Naive thymus-derived CD4-positive, alpha-beta T cell (primary cell): ENCODE data around the gene STK31. TPM values are rescaled to one million over a fixed set of nuclear protein-coding genes. Genes with fewer than 3 reads are reported as not detected.
"Not testable (repeated sequence)": the region's sequence is repeated elsewhere in the genome, so short reads cannot be mapped to it uniquely, and the experiment has no call there.

ENCODE experiments used
- ATAC-seq: fragments of 150-1000 bp; cut with Tn5 transposase; 2 replicates; pipeline ENCODE4 v1.10.0; 2021; ENCODE audit warnings: mild to moderate bottlenecking, moderate library complexity
- CTCF ChIA-PET: fragments of 350-600 bp; sonication (Branson Sonifier 250); formaldehyde crosslinking; loops from one replicate; lab custom pipeline; 2021; ENCODE audit warnings: antibody characterized with exemption; lab: Charles Lee
- POLR2A ChIA-PET: fragments of 350-600 bp; sonication (Branson Sonifier 250); formaldehyde crosslinking; loops from one replicate; lab custom pipeline; 2021; ENCODE audit warnings: antibody characterized with exemption, inconsistent platforms; lab: Charles Lee
- DNase-seq, 9 donors: peaks; one replicate each; pipeline versions ENCODE4 v3.0.0 to v3.0.0-alpha.2; 2020 to 2022; ENCODE audit warnings: mixed read lengths in 1 of 9
- H3K27ac ChIP-seq: one replicate; pipeline ENCODE4 v1.7.0; 2013; ENCODE audit warnings: mild to moderate bottlenecking, low read depth, low read length, moderate library complexity
- H3K27me3 ChIP-seq, 2 donors: one replicate each; pipeline ENCODE4 v1.7.0; 2013; ENCODE audit warnings: low read length in 2 of 2, mild to moderate bottlenecking in 2 of 2, moderate library complexity in 2 of 2; ENCODE audit not compliant: control insufficient read depth in 2 of 2, insufficient read depth in 2 of 2
- H3K36me3 ChIP-seq, 3 experiments: 1 replicate in 2 of 3; 2 replicates in 1 of 3; pipeline ENCODE4 v1.7.0; 2013; ENCODE audit warnings: low read length in 3 of 3, mild to moderate bottlenecking in 3 of 3, moderate library complexity in 1 of 3; ENCODE audit not compliant: insufficient read depth in 3 of 3, control insufficient read depth in 2 of 3
- H3K4me1 ChIP-seq, 2 donors: one replicate each; pipeline ENCODE4 v1.7.0; 2013; ENCODE audit warnings: low read length in 2 of 2, mild to moderate bottlenecking in 2 of 2, moderate library complexity in 1 of 2; ENCODE audit not compliant: control insufficient read depth in 2 of 2, insufficient read depth in 2 of 2
- H3K4me3 ChIP-seq: 2 replicates; pipeline ENCODE4 v1.7.0; 2013; ENCODE audit warnings: mild to moderate bottlenecking, low read length
- H3K9me3 ChIP-seq, 3 experiments: 1 replicate in 2 of 3; 2 replicates in 1 of 3; pipeline ENCODE4 v1.7.0; 2013; ENCODE audit warnings: low read length in 3 of 3; ENCODE audit not compliant: control insufficient read depth in 2 of 3
- H3K27ac Mint-ChIP-seq, 9 donors: one replicate each; pipeline ENCODE4 v1.8.0; 2020 to 2022; ENCODE audit warnings: mixed read lengths in 9 of 9, mild to moderate bottlenecking in 8 of 9, moderate library complexity in 5 of 9, inconsistent platforms in 2 of 9
- H3K27me3 Mint-ChIP-seq, 5 donors: one replicate each; pipeline ENCODE4 v1.8.0; 2021 to 2022; ENCODE audit warnings: mixed read lengths in 5 of 5, mild to moderate bottlenecking in 1 of 5
- H3K36me3 Mint-ChIP-seq, 5 donors: one replicate each; pipeline ENCODE4 v1.8.0; 2020 to 2022; ENCODE audit warnings: mixed read lengths in 5 of 5, mild to moderate bottlenecking in 3 of 5, inconsistent platforms in 1 of 5
- H3K4me1 Mint-ChIP-seq, 7 donors: one replicate each; pipeline ENCODE4 v1.8.0; 2020 to 2022; ENCODE audit warnings: mixed read lengths in 7 of 7, mild to moderate bottlenecking in 3 of 7, inconsistent platforms in 1 of 7
- H3K4me3 Mint-ChIP-seq, 10 donors: one replicate each; pipeline ENCODE4 v1.8.0; 2020 to 2022; ENCODE audit warnings: mild to moderate bottlenecking in 10 of 10, mixed read lengths in 10 of 10, moderate library complexity in 6 of 10, inconsistent platforms in 2 of 10
- H3K9me3 Mint-ChIP-seq, 11 donors: one replicate each; pipeline ENCODE4 v1.8.0; 2020 to 2022; ENCODE audit warnings: mixed read lengths in 11 of 11, mild to moderate bottlenecking in 4 of 11, inconsistent platforms in 1 of 11, moderate library complexity in 1 of 11
- intact Hi-C, 2 donors: fragments of 100-400 bp; cut with micrococcal nuclease; formaldehyde crosslinking; loops; one replicate each; pipeline ENCODE4 v1.15.1; 2023
- polyA plus RNA-seq, 2 donors: library from polyadenylated mRNA; unstranded; fragments of 300-500 nt; fragmentation: Illumina TruSeq; gene quantifications; one replicate each; pipeline ENCODE4 v1.2.3, GENCODE V29; 2021
- total RNA-seq, 6 experiments: library from RNA in 5 of 6; stranded (reverse) in 5 of 6; gene quantifications; 1 replicate in 5 of 6; 2 replicates in 1 of 6; pipeline ENCODE4 v1.2.3 and lab custom pipeline; 2021 to 2026

The STK31 gene
- total and polyA plus RNA-seq, 7 experiments from 2014 or later, result 0.08 to 1.6 (median 0.70) TPM; not detected in 1

DNA sequence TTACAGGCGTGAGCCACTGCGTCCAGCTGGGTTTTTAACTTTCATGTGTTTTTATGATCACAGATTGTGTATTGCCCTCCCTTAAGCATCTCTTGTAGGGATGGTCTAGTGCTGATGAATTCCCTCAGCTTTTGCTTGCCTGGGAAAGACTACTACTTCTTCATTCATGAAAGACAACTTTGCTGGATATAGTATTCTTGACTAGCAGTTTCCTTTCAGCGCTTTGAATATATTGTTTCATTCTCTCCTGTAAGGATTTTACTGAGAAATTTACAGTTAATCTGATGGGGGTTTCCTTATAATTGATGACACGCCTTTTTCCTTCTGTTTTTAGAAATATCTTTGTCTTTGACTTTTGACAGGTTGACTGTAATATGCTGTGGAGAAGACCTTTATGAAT lies 33.2 kb downstream of the STK31 start:
- Mint-ChIP-seq H3K9me3 (peaks cover 13 to 60% (median 35%) of the 10 kb centered on the region in 11 donors), H3K27ac (no peak overlapping the region), H3K36me3 (peaks cover 0 to 27% (median 18%) of the 10 kb centered on the region in 5 donors), H3K4me1 (no peaks in the 10 kb centered on the region), H3K4me3 (no peak overlapping the region), H3K27me3 (no peaks in the 10 kb centered on the region)
- intact Hi-C loops, result no loop called here
- Histone ChIP-seq H3K27me3 (no peaks in the 10 kb centered on the region), H3K4me3 (no peak overlapping the region), H3K27ac (no peak overlapping the region), H3K36me3 (no peaks in the 10 kb centered on the region), H3K4me1 (no peaks in the 10 kb centered on the region), H3K9me3 (peaks cover 0 to 28% (median 0%) of the 10 kb centered on the region in 3 experiments)
- no peak for ATAC-seq
- no peak for DNase-seq
- POLR2A ChIA-PET, result no interaction called here
- CTCF ChIA-PET, result no interaction called here

DNA sequence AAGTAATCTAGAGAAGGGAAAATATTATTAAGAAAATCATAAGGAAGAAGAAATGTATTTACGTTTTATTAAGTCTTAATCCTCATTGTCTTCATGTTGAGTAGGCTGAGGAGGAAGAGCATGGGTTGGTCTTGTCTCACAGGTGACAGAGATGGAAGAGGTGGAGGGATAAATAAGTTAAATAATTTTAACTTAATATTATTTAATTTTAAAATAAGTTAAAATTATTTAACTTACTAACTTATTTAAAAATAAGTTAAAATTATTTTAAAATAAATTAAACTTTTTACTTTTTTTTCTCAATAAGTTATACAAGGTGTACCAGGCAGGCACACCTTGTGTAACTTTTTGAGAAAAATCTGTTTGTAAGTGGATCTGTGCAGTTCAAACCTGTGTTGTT lies 36.6 kb downstream of the STK31 start:
- POLR2A ChIA-PET, result no interaction called here
- Mint-ChIP-seq H3K9me3 (peaks cover 13 to 59% (median 35%) of the 10 kb centered on the region in 11 donors), H3K27me3 (peaks cover 0 to 1% (median 0%) of the 10 kb centered on the region in 5 donors), H3K36me3 (peaks cover 0 to 34% (median 14%) of the 10 kb centered on the region in 5 donors), H3K4me1 (peaks cover 0 to 1% (median 0%) of the 10 kb centered on the region in 7 donors), H3K4me3 (no peak overlapping the region), H3K27ac (no peak overlapping the region)
- Histone ChIP-seq H3K4me1 (no peaks in the 10 kb centered on the region), H3K27ac (no peak overlapping the region), H3K27me3 (no peaks in the 10 kb centered on the region), H3K9me3 (peaks cover 0 to 28% (median 0%) of the 10 kb centered on the region in 3 experiments), H3K4me3 (no peak overlapping the region), H3K36me3 (no peaks in the 10 kb centered on the region)
- intact Hi-C loops, result no loop called here
- ATAC-seq (no peak), DNase-seq (no peak)
- CTCF ChIA-PET, result no interaction called here

DNA sequence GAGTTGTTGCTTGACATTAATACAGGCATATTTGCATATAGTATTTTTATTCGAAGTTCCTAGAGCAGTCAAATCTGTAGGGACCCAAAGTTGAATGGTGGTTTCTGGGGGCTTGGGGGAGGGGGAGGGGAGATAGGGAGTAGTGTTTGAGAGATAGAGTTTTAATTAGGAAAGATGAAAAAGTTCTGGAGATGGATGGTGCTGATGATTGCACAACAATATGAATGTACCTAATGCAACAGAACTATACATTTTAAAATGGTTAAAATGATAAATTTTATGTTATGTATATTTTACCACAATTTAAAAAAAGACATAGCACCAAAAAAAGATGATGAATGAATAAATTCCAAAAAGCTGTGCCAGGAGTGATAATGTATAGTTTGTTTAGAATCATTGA lies 41.8 kb downstream of the STK31 start:
- no peak overlapping the region for H3K4me3 ChIP-seq
- ATAC-seq (no peak), DNase-seq (no peak)
- intact Hi-C loops, result no loop called here
- Mint-ChIP-seq H3K27ac (no peak overlapping the region), H3K36me3 (peaks cover 0 to 32% (median 17%) of the 10 kb centered on the region in 5 donors), H3K4me1 (peaks cover 0 to 11% (median 1%) of the 10 kb centered on the region in 7 donors), H3K27me3 (peaks cover 0 to 1% (median 0%) of the 10 kb centered on the region in 5 donors), H3K4me3 (no peak overlapping the region), H3K9me3 (peaks cover 0 to 13% (median 8%) of the 10 kb centered on the region in 11 donors)
- no peak overlapping the region for H3K27ac ChIP-seq
- CTCF ChIA-PET, result no interaction called here
- H3K9me3 ChIP-seq, result no peaks in the 10 kb centered on the region
- no peaks in the 10 kb centered on the region for H3K4me1 ChIP-seq
- no peaks in the 10 kb centered on the region for H3K36me3 ChIP-seq
- POLR2A ChIA-PET, result interaction anchor here (0.6 kb wide), 1 partner anchor 10 kb away, joined by 3 read pairs; no protein-coding TSS in a partner anchor
- no peaks in the 10 kb centered on the region for H3K27me3 ChIP-seq

DNA sequence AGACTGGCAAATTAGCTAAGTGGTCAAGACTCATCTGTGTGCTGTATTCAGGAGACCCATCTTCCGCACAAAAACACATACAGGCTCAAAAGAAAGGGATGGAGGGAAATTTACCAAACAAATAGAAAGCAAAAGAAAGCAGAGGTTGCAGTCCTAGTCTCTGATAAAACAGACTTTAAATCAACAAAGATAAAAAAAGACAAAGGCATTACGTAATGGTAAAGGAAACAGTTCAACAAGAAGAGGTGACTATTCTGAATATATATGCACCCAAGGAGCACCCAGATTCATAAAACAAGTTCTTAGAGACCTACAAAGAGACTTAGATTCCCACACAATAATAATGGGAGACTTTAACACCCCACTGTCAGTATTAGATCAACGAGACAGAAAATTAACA lies 48.8 kb downstream of the STK31 start:
- H3K27ac ChIP-seq, ATAC-seq, H3K4me3 Mint-ChIP-seq, CTCF ChIA-PET, intact Hi-C loops, H3K4me1 ChIP-seq, H3K27me3 ChIP-seq, POLR2A ChIA-PET, H3K27me3 Mint-ChIP-seq, H3K4me3 ChIP-seq, H3K36me3 ChIP-seq, H3K27ac Mint-ChIP-seq, H3K9me3 Mint-ChIP-seq, H3K9me3 ChIP-seq, DNase-seq: not testable (repeated sequence)
- Mint-ChIP-seq H3K36me3 (peaks cover 0 to 32% (median 17%) of the 10 kb centered on the region in 5 donors), H3K4me1 (peaks cover 0 to 23% (median 6%) of the 10 kb centered on the region in 7 donors)

DNA sequence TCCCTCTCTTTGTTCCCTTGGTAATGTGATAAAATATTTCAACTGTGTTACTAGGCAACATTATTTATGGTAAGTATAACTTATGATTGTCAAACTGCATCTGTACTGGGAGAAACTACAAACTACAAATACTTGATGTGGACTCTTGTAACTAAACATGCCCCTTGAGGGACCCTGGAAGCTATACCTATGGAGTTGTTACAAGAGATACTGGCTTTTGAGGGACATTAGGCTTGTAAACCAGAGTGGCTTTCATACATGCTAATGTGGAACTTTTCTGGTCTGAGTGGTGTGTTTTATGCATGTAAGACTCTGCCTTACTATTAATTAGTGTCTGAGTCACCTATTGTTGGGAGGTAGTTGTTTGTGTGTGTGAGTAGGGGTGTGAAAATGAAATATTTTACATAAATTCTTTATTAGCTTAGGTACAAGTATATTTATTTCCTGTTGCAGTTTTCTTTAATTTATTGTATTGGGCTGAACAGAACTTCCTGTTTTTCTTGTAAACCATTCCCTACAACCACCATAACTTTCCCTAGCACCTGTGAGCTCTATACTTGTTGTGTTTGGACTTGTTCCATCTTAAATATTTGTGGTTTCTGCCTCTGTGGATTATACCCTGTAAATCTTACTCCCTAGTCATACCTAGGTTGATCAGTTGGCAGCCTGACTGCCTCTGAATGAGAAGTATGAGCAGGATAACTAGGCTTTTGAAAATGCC lies 49.8 kb downstream of the STK31 start:
- H3K27ac Mint-ChIP-seq, result no peak overlapping the region
- no peak overlapping the region for H3K4me3 Mint-ChIP-seq
- no peaks in the 10 kb centered on the region for H3K27me3 ChIP-seq
- H3K4me1 ChIP-seq, result no peaks in the 10 kb centered on the region
- H3K27ac ChIP-seq, result no peak overlapping the region
- H3K36me3 ChIP-seq, result no peaks in the 10 kb centered on the region
- DNase-seq (no peak), ATAC-seq (no peak)
- ChIA-PET POLR2A (no interaction called here), CTCF (interaction anchor here (0.6 kb wide), 1 partner anchor 1310 kb away, joined by 3 read pairs; no protein-coding TSS in a partner anchor)
- intact Hi-C loops, result no loop called here
- H3K4me3 ChIP-seq, result no peak overlapping the region
- peaks cover 0 to 23% (median 6%) of the 10 kb centered on the region in 7 donors for H3K4me1 Mint-ChIP-seq
- no peaks in the 10 kb centered on the region for H3K9me3 ChIP-seq
- H3K36me3 Mint-ChIP-seq, result peaks cover 0 to 25% (median 10%) of the 10 kb centered on the region in 5 donors
- peaks cover 0 to 5% (median 0%) of the 10 kb centered on the region in 5 donors for H3K27me3 Mint-ChIP-seq
- H3K9me3 Mint-ChIP-seq, result peaks cover 0 to 7% (median 0%) of the 10 kb centered on the region in 11 donors

DNA sequence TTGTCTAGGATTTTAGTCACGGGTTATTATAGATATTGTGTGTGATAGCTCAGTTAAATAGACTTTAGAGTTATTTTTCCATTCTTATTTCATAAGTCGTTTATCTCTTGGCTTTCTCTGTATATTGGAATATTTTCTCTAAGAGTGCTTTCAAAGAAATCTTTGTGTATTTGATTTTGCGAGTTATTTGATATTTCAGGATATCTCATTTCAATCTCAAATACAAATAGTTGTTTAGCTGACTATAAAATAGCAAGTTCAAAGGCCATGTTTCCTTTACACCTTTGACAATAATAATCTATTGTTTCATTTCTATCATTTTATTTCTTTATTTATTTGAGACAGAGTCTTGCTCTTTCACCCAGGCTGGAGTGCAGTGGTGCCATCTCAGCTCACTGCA lies 55.9 kb downstream of the STK31 start:
- no peak overlapping the region for H3K27ac Mint-ChIP-seq
- intact Hi-C loops, result no loop called here

More for the DNA sequence above, 55.9 kb downstream of the STK31 start:
- CTCF ChIA-PET, result no interaction called here
- Histone ChIP-seq H3K36me3 (no peaks in the 10 kb centered on the region), H3K4me1 (no peaks in the 10 kb centered on the region), H3K27me3 (no peaks in the 10 kb centered on the region), H3K27ac (no peak overlapping the region), H3K4me3 (no peak overlapping the region), H3K9me3 (no peaks in the 10 kb centered on the region)
- ATAC-seq (no peak), DNase-seq (no peak)
- Mint-ChIP-seq H3K9me3 (peaks cover 0 to 1% (median 0%) of the 10 kb centered on the region in 11 donors), H3K36me3 (peaks cover 0 to 4% (median 0%) of the 10 kb centered on the region in 5 donors), H3K4me3 (no peak overlapping the region), H3K4me1 (peaks cover 0 to 3% (median 0%) of the 10 kb centered on the region in 7 donors), H3K27me3 (peaks cover 0 to 2% (median 0%) of the 10 kb centered on the region in 5 donors)
- POLR2A ChIA-PET, result no interaction called here
